Osteocyte (in vitro differentiated cells): ENCODE results near the gene TAGLN2. TPM values are rescaled to one million over a fixed set of nuclear protein-coding genes. Genes with fewer than 3 reads are reported as not detected.

ENCODE experiments used
- DNase-seq: peaks from one replicate; pipeline ENCODE4 v3.0.0; 2021; ENCODE audit warnings: mixed read lengths; ENCODE audit not compliant: unreplicated experiment; ENCODE audit errors: extremely low spot score
- H3K27ac Mint-ChIP-seq: one replicate; pipeline ENCODE4 v1.8.0; 2021; ENCODE audit warnings: mild to moderate bottlenecking, mixed read lengths; ENCODE audit not compliant: unreplicated experiment
- H3K27me3 Mint-ChIP-seq: one replicate; pipeline ENCODE4 v1.8.0; 2021; ENCODE audit warnings: mixed read lengths; ENCODE audit not compliant: unreplicated experiment
- H3K36me3 Mint-ChIP-seq: one replicate; pipeline ENCODE4 v1.8.0; 2021; ENCODE audit warnings: mixed read lengths; ENCODE audit not compliant: unreplicated experiment
- H3K4me1 Mint-ChIP-seq: one replicate; pipeline ENCODE4 v1.8.0; 2021; ENCODE audit warnings: mixed read lengths; ENCODE audit not compliant: unreplicated experiment
- H3K4me3 Mint-ChIP-seq: one replicate; pipeline ENCODE4 v1.8.0; 2021; ENCODE audit warnings: mild to moderate bottlenecking, moderate library complexity, mixed read lengths; ENCODE audit not compliant: unreplicated experiment
- H3K9me3 Mint-ChIP-seq: one replicate; pipeline ENCODE4 v1.8.0; 2021; ENCODE audit warnings: mixed read lengths; ENCODE audit not compliant: unreplicated experiment
- CTCF ChIP-seq: fragments of 200-600 bp; sonication (generic); IDR thresholded peaks from 2 replicates; pipeline ENCODE4 v1.5.0; 2021; ENCODE audit warnings: antibody characterized with exemption, mild to moderate bottlenecking, moderate library complexity
- total RNA-seq: library from RNA; stranded (reverse); gene quantifications from 2 replicates; pipeline ENCODE4 v1.2.1, GENCODE V29; 2021

TAGLN2 gene
- total RNA-seq, 1 donor from 2014 or later: 169 TPM

DNA sequence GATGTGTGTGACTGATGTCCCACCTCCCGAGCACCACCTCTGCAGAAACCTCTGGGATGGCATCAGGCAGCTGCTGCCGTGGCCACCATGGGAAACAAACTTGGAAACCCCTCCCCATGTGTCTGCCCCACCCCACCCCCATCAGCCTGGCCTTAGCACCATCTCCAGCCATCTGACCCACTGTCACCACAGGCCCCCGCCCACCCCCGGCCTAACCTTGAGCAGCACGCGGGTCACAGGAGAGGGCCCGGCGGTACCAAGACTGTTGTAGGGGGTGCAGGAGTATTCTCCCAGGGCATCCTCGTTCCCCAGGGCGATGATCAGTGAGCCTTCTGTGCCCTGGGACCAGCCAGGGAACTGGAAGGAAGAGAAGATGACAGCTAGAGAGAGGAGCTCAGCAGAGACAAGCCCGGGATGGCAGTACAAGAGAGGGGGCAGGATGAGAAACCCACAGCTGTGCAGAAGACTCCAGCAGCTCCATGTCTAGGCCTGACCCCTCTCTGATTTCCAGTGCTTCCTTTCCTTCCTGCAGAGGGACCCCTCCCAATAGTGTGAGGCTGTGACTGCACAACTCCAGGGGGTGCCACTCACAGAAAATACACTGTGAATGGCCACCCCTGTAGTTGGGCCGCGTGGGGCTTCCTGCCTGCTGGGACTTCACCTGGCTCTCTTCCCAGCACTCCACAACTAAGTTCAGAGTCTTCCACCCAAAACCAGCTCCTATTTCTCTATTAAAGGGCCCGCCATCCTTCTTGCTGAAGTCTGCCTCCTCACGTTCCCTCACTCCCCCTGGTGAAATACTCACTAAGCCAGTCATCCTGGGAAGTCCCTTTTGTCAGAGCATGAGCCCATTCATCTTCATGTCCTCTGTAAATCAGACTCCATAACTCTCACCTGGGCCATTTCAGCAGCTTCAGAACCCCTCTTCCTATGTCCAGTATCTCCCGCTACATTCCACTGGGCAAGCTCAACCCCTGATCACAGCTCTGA, 7.3 kb upstream of the TAGLN2 start:
- Mint-ChIP-seq H3K9me3 (no peaks in the 10 kb centered on the region), H3K4me3 (no peak overlapping the region), H3K4me1 (no peaks in the 10 kb centered on the region), H3K27ac (no peak overlapping the region), H3K36me3 (no peaks in the 10 kb centered on the region), H3K27me3 (peaks cover 9% of the 10 kb centered on the region)
- no peak for DNase-seq
- TF ChIP-seq CTCF: no peak

GRCh38 chr1:159931795-159932173, 6.5 kb upstream of the TAGLN2 start:
- no peak overlapping the region for H3K27ac Mint-ChIP-seq
- TF ChIP-seq CTCF: no peak
- peaks cover 9% of the 10 kb centered on the region for H3K27me3 Mint-ChIP-seq
- no peak overlapping the region for H3K4me3 Mint-ChIP-seq
- no peaks in the 10 kb centered on the region for H3K36me3 Mint-ChIP-seq
- H3K9me3 Mint-ChIP-seq: no peaks in the 10 kb centered on the region
- no peak for DNase-seq
- H3K4me1 Mint-ChIP-seq: no peaks in the 10 kb centered on the region

- DNase-seq: no peak
Measured at GRCh38 chr1:159931101-159931794, 5.9 kb upstream of the TAGLN2 start.

DNA sequence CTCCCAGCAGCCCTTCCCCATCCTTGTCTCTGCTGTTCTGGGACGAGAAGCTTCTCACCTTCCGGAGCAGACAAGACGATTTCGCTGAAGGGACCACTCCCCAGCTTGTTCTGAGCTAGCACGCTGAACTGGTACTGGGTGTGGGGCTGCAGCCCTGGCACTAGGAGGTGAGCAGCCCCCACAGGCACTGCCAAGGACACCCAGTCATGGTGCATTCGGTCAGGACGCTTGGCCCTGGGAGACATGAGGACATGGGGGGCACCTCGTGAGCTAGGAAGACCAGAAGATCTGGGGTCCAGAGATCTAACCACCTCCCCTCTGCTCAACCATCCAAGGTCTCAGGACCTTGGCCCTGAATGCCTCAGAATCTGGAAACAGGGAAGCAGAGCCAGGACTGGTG, 5.3 kb upstream of the TAGLN2 start:
- Mint-ChIP-seq H3K4me1 (peaks cover 7% of the 10 kb centered on the region), H3K27me3 (peaks cover 9% of the 10 kb centered on the region), H3K4me3 (no peak overlapping the region), H3K36me3 (no peaks in the 10 kb centered on the region), H3K9me3 (no peaks in the 10 kb centered on the region), H3K27ac (no peak overlapping the region)
- TF ChIP-seq CTCF: no peak
- DNase-seq: no peak

More at GRCh38 chr1:159931101-159931794, 5.9 kb upstream of the TAGLN2 start:
- peaks cover 9% of the 10 kb centered on the region for H3K27me3 Mint-ChIP-seq
- H3K9me3 Mint-ChIP-seq: no peaks in the 10 kb centered on the region
- H3K27ac Mint-ChIP-seq: no peak overlapping the region
- no peak for TF ChIP-seq CTCF
- H3K4me1 Mint-ChIP-seq: peaks cover 1% of the 10 kb centered on the region
- no peak overlapping the region for H3K4me3 Mint-ChIP-seq
- H3K36me3 Mint-ChIP-seq: no peaks in the 10 kb centered on the region

- H3K27me3 Mint-ChIP-seq: peaks cover 5% of the 10 kb centered on the region
- TF ChIP-seq CTCF: no peak
- no peaks in the 10 kb centered on the region for H3K36me3 Mint-ChIP-seq
- H3K4me3 Mint-ChIP-seq: no peak overlapping the region
- H3K4me1 Mint-ChIP-seq: peaks cover 11% of the 10 kb centered on the region
- H3K9me3 Mint-ChIP-seq: no peaks in the 10 kb centered on the region
- no peak for DNase-seq
- no peak overlapping the region for H3K27ac Mint-ChIP-seq
Measured at GRCh38 chr1:159930216-159930615, 4.9 kb upstream of the TAGLN2 start.
